ENCODE data around the gene E2F8. TPM values are rescaled to one million over a fixed set of nuclear protein-coding genes. Genes with fewer than 3 reads are reported as not detected.
A peak's percentile ranks its signal among the peaks of the same experiment; 100 is the strongest.

E2F8 gene
- total RNA-seq, 1 donor from 2014 or later = 0.08 TPM

DNA sequence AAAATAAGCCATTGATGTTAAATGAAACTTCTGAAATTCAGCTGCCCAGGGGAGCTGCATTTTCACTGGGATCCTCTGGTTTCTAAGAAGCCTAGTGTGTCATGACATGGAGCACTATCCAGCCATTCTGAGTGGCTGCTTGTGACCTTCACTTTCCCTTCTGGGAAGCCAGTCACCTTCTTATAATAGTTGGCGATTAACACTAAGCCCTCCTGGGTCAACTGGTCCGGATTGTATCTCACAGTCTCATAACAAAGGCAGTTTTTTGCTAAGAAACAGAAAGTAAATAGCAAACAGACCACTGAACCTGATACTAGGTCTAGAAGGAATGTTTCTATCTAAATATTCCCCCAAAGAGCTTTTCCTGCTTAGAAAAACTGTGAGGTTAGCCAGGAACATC, 46.8 kb downstream of the E2F8 start:
- DNase-seq (ENCODE audit: low spot score) = no peak

DNA sequence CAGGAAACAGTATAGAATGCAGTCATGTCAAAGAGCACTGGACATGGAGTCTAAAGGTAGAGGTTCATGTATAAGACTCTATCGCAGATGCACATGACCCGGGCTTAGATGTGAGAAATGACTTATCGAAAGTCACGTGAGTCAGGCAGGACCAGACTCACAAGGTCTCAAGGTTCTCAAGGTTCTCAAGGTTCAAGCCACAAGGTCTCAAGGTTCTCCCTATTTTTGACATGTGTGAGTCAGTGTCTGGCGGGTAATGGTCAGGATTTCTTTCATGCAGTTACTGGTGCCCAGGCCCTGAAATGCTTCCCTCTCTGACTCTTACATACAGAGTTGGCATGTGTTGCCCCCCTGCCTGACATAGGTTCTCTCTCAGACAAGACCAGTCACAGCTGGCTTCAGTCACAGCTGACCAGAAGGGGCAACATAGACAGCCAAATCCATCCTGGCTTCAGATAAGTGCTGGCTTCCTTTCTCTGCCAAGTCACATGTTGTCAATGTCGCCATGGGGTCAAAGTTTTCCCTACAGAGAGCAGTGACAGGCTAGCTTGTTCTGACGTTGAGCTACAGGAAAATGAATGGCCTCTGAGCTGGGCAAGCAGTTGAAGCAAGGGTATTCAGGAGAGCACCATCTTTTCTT, 49.1 kb downstream of the E2F8 start:
- peak; percentile 85 for DNase-seq (ENCODE audit: low spot score)
- peak; percentile 98 for ATAC-seq

More for the DNA sequence above, 46.8 kb downstream of the E2F8 start:
- no peak for ATAC-seq

- DNase-seq (ENCODE audit: low spot score) (no peak), ATAC-seq (no peak)
Observed at GRCh38 chr11:19187833-19188258, 52.9 kb downstream of the E2F8 start.

- ATAC-seq (no peak), DNase-seq (ENCODE audit: low spot score) (no peak)
Observed at GRCh38 chr11:19187114-19187832, 53.5 kb downstream of the E2F8 start.

- no peak for DNase-seq (ENCODE audit: low spot score)
- ATAC-seq = no peak
Observed at GRCh38 chr11:19185516-19186052, 55.2 kb downstream of the E2F8 start.

- ATAC-seq = no peak
- DNase-seq (ENCODE audit: low spot score) = no peak
Observed at GRCh38 chr11:19185036-19185435, 55.7 kb downstream of the E2F8 start.

DNA sequence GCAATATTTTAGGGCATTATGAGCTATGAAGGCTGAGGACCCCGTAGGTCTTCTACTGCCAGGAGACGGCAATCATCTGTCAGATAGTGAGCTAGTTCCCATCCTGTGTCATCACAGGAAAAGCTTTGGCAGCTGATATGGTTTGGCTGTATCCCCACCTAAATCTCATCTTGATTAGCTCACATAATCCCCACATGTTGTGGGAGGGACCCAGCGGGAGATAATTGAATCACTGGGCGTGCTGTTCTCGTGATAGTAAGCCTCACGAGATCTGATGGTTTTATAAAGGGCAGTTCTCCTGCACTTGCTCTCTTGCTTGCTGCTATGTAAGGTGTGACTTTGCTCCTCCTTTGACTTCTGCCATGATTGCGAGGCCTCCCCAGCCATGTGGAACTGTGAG, 57.1 kb downstream of the E2F8 start:
- DNase-seq (ENCODE audit: low spot score) = no peak
- no peak for ATAC-seq

DNA sequence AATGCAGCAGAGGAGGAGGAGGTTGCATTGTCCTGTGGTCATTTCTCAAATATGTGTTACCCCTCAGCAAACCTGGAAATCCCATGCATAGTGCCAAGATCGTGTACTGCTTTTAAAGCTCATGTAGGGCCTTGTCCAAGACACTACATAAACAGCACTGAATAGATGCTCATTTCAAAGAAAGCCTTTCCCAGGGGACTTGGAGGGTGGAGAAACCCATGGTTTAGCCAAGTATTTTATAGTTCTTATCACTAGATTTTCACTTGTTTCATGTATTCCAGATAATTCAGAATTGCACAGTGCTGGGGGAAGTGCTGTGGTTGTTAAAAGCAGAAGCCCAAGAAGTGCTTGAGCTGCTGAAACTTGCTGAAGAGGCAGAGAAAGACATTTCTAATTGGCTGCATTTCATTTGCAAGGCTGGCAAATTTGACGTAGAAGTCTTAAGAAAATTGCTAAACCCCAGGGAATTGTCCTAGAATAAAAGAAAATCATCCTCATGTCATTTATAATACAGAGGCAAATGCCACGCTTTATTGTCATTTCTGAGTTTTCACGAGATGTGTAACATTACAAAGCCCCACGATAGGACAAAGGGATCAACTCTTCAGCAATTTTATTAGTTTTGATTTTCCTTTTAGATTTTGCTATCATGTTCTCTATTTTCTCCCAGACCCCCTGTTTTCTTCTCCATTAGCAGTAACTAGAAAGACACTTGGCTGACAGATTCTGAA, 59.0 kb downstream of the E2F8 start:
- ATAC-seq (no peak), DNase-seq (ENCODE audit: low spot score) (no peak)

DNA sequence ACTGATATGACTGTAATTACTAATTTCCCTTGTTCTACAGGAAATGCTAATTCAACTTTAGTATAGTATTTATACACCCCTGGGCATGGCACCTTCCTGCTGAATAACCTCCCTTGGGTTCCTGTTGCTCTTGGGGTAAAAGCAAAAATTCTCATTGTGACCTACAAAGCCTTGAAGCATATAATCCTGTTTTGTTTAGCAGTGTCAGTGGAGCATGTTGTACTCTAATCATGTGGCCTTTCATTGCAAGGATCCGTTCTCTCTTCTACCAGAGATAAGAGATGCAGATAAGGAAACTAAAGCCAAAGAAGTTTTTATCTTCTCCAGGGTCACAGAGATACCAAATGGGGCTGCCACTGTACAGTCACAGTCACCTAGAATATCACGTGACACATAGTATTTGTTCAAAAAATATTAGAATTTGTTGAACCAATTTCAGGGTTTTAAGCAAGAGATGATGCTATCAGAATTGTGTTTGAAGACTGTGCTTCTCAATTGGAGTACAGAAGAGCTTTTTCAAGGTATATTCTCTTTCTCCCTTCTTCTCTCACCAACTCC, 64.0 kb downstream of the E2F8 start:
- ATAC-seq = no peak

More for the DNA sequence above, 64.0 kb downstream of the E2F8 start:
- no peak for DNase-seq (ENCODE audit: low spot score)

Other genes starting within 250 kb of the E2F8 start
- not detected for gene MRGPRX2, start 180.2 kb downstream of the E2F8 start, total RNA-seq
- 1.6 TPM for gene ZDHHC13, start 123.8 kb downstream of the E2F8 start, total RNA-seq
- gene CSRP3, start 39.0 kb downstream of the E2F8 start, total RNA-seq = not detected